ENCODE measurements around the gene ASPM. TPM values are rescaled to one million over a fixed set of nuclear protein-coding genes. Genes with fewer than 3 reads are reported as not detected.

ASPM gene
- total and polyA plus RNA-seq, 2 donors (not counting 1 experiment from before 2014, with no cell fraction given), result 0.13 to 0.27 TPM

GRCh38 chr1:197150336-197151005 lies 4.0 kb upstream of the ASPM start:
- Histone ChIP-seq H3K9me3 (ENCODE audit: control extremely low read depth in 1 of 3, control insufficient read depth in 2 of 3, insufficient read depth in 1 of 3, low read length in 2 of 3) (no peaks in the 10 kb centered on the region), H3K36me3 (replicated peaks in 1 of 2; ENCODE audit: control extremely low read depth in 1 of 2, control insufficient read depth in 1 of 2, extremely low read depth in 1 of 2, insufficient read depth in 2 of 2, low read length in 1 of 2) (no peaks in the 10 kb centered on the region), H3K4me1 (ENCODE audit: control insufficient read depth in 2 of 2, insufficient read depth in 2 of 2, low read length in 2 of 2) (peaks cover under 1 to 11% of the 10 kb centered on the region in 2 donors), H3K4me3 (ENCODE audit: control extremely low read depth in 1 of 5, extremely low read depth in 1 of 5, insufficient read depth in 1 of 5, low read depth in 2 of 5, low read length in 4 of 5) (no peak overlapping the region), H3K79me2 (ENCODE audit: control insufficient read depth, insufficient read depth, low read length) (peaks cover 6% of the 10 kb centered on the region), H3K9ac (ENCODE audit: low read length) (no peak overlapping the region), H3K27me3 (replicated peaks in 1 of 4; ENCODE audit: control extremely low read depth in 1 of 4, control insufficient read depth in 3 of 4, insufficient read depth in 4 of 4, low read length in 3 of 4) (peaks cover 0 to 3% (median 0%) of the 10 kb centered on the region in 4 experiments), H3K4me2 (replicated peaks; ENCODE audit: low read depth, low read length, poor library complexity, severe bottlenecking) (no peak overlapping the region), H4K20me1 (ENCODE audit: control insufficient read depth, insufficient read depth, low read length, poor library complexity, severe bottlenecking) (no peaks in the 10 kb centered on the region), H3K27ac (ENCODE audit: low read length in 2 of 2) (no peak overlapping the region), H2AFZ (ENCODE audit: insufficient read depth, low read depth, low read length, poor library complexity, severe bottlenecking) (no peak overlapping the region)
- no peaks in the 10 kb centered on the region for H3K9me3 Mint-ChIP-seq (ENCODE audit: insufficient read depth)
- no peak overlapping the region for H3K27ac Mint-ChIP-seq
- ChIA-PET POLR2A (no interaction called here), CTCF (no interaction called here)
- H3K4me3 Mint-ChIP-seq, result no peak overlapping the region
- H3K4me1 Mint-ChIP-seq, result peaks cover 13% of the 10 kb centered on the region
- TF ChIP-seq EZH2 (IDR thresholded peaks at IDR 0.05; ENCODE audit: borderline replicate concordance, insufficient read depth, low read depth, low read length, poor library complexity, severe bottlenecking), result no peak
- TF ChIP-seq, protein P1, sequence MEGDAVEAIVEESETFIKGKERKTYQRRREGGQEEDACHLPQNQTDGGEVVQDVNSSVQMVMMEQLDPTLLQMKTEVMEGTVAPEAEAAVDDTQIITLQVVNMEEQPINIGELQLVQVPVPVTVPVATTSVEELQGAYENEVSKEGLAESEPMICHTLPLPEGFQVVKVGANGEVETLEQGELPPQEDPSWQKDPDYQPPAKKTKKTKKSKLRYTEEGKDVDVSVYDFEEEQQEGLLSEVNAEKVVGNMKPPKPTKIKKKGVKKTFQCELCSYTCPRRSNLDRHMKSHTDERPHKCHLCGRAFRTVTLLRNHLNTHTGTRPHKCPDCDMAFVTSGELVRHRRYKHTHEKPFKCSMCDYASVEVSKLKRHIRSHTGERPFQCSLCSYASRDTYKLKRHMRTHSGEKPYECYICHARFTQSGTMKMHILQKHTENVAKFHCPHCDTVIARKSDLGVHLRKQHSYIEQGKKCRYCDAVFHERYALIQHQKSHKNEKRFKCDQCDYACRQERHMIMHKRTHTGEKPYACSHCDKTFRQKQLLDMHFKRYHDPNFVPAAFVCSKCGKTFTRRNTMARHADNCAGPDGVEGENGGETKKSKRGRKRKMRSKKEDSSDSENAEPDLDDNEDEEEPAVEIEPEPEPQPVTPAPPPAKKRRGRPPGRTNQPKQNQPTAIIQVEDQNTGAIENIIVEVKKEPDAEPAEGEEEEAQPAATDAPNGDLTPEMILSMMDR (IDR thresholded peaks at IDR 0.05), result no peak
- ATAC-seq (ENCODE audit: low read depth), result no peak
- H3K27me3 Mint-ChIP-seq, result no peaks in the 10 kb centered on the region
- WGBS (ENCODE audit: insufficient coverage), result no CpG with 5 or more reads among the region's 3 CpGs
- no peak for DNase-seq
- intact Hi-C loops (cut with micrococcal nuclease), result no loop called here

DNA sequence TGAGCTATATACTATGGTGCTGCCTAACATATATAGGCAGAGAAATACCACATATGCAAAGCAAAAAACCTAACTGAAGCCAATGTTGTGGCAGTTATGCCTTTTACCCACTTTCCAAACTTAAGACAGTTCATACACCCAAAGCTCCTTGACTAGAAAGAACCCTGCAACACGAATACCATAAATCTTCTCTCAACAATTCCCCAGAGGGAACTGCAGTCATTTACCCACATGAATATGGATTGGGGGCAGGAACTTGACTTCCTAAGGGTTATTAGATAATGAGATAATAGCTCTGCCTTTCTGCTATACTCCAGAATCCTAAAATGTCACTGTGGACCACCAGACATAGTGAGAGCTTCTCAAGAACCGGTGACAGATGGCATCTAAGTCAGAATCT lies 2.9 kb upstream of the ASPM start:
- Histone ChIP-seq H3K27me3 (replicated peaks in 1 of 4; ENCODE audit: control extremely low read depth in 1 of 4, control insufficient read depth in 3 of 4, insufficient read depth in 4 of 4, low read length in 3 of 4) (peaks cover 0 to 4% (median 2%) of the 10 kb centered on the region in 4 experiments), H3K79me2 (ENCODE audit: control insufficient read depth, insufficient read depth, low read length) (peaks cover 6% of the 10 kb centered on the region), H3K4me2 (replicated peaks; ENCODE audit: low read depth, low read length, poor library complexity, severe bottlenecking) (no peak overlapping the region), H3K36me3 (replicated peaks in 1 of 2; ENCODE audit: control extremely low read depth in 1 of 2, control insufficient read depth in 1 of 2, extremely low read depth in 1 of 2, insufficient read depth in 2 of 2, low read length in 1 of 2) (no peaks in the 10 kb centered on the region), H2AFZ (ENCODE audit: insufficient read depth, low read depth, low read length, poor library complexity, severe bottlenecking) (no peak overlapping the region), H3K27ac (ENCODE audit: low read length in 2 of 2) (no peak overlapping the region), H4K20me1 (ENCODE audit: control insufficient read depth, insufficient read depth, low read length, poor library complexity, severe bottlenecking) (no peaks in the 10 kb centered on the region), H3K9ac (ENCODE audit: low read length) (no peak overlapping the region), H3K4me3 (ENCODE audit: control extremely low read depth in 1 of 5, extremely low read depth in 1 of 5, insufficient read depth in 1 of 5, low read depth in 2 of 5, low read length in 4 of 5) (no peak overlapping the region), H3K4me1 (ENCODE audit: control insufficient read depth in 2 of 2, insufficient read depth in 2 of 2, low read length in 2 of 2) (peaks cover 5 to 11% of the 10 kb centered on the region in 2 donors), H3K9me3 (ENCODE audit: control extremely low read depth in 1 of 3, control insufficient read depth in 2 of 3, insufficient read depth in 1 of 3, low read length in 2 of 3) (no peaks in the 10 kb centered on the region)
- H3K27ac Mint-ChIP-seq, result no peak overlapping the region
- no peak for TF ChIP-seq EZH2 (IDR thresholded peaks at IDR 0.05; ENCODE audit: borderline replicate concordance, insufficient read depth, low read depth, low read length, poor library complexity, severe bottlenecking)
- TF ChIP-seq, protein P1 (IDR thresholded peaks at IDR 0.05), result no peak
- peaks cover 3% of the 10 kb centered on the region for H3K27me3 Mint-ChIP-seq
- peaks cover 20% of the 10 kb centered on the region for H3K4me1 Mint-ChIP-seq
- H3K9me3 Mint-ChIP-seq (ENCODE audit: insufficient read depth), result no peaks in the 10 kb centered on the region
- DNase-seq (no peak), ATAC-seq (ENCODE audit: low read depth) (no peak)
- ChIA-PET POLR2A (interaction anchor here (0.6 kb wide), 1 partner anchor 1507 kb away, joined by 5 read pairs; no protein-coding TSS in a partner anchor), CTCF (no interaction called here)
- no peak overlapping the region for H3K4me3 Mint-ChIP-seq
- WGBS (ENCODE audit: insufficient coverage), result 100% methylated on average over 1 of the region's 2 CpGs
- intact Hi-C loops (cut with micrococcal nuclease), result loop anchor here (5.0 to 10.0 kb wide), 2 partner anchors 755 to 1008 kb away; partner anchors contain the start of genes C1orf53 and NEK7

Measured in B cell (primary cell).